K562 (cell line): Measurements from ENCODE around the gene CLDN10. TPM values are rescaled to one million over a fixed set of nuclear protein-coding genes. Genes with fewer than 3 reads are reported as not detected.

Source experiments
- ATAC-seq: fragments of 200-7000 bp; cut with Tn5 transposase; 3 replicates; pipeline ENCODE4 v1.9.1; 2020; ENCODE audit warnings: moderate library complexity
- BruUV-seq: library from RNA; stranded (reverse); fragments of 400-500 nt; replicated peaks from 2 replicates; lab custom pipeline; 2021; lab: Mats Ljungman, UMichigan
- CTCF ChIA-PET: fragments of 300-600 bp; formaldehyde crosslinking; extraction: SDS; loops from one replicate; lab custom pipeline; 2021; ENCODE audit warnings: low intra/inter-chr PET ratio; lab: Yijun Ruan, JAX
- POLR2A ChIA-PET: fragments of 300-600, 350-650 bp; sonication (Branson Sonifier 250); formaldehyde crosslinking; extraction: SDS; loops from one replicate; lab custom pipeline; 2021; ENCODE audit warnings: antibody characterized with exemption, inconsistent platforms; lab: Yijun Ruan, JAX
- DNase-seq, 4 experiments: peaks; one replicate each; pipeline versions ENCODE4 v3.0.0 to v3.0.0-alpha.2; 2011 to 2018; ENCODE audit warnings: low spot score in 3 of 4, mixed read lengths in 3 of 4; ENCODE audit errors: extremely low read depth in 1 of 4
- FAIRE-seq: peaks from 2 replicates; lab custom pipeline; 2011; peaks lifted over from hg19 to GRCh38; lab: Jason Lieb, UNC
- H2AFZ ChIP-seq: 2 replicates; pipeline ENCODE4 v1.6.0; 2011; ENCODE audit warnings: low read depth, low read length, control low read depth, inconsistent platforms
- H3K27ac ChIP-seq: fragments of 200-600 bp; 3 replicates; pipeline ENCODE4 v1.8.0; 2011; ENCODE audit warnings: low read depth, mild to moderate bottlenecking, control low read depth, inconsistent platforms, low read length, moderate library complexity, mixed read lengths; ENCODE audit errors: extremely low read depth
- H3K27me3 ChIP-seq, 2 experiments: fragments of 300-600 bp in 1 of 2; 2 replicates in 1 of 2; 3 replicates in 1 of 2; pipeline versions ENCODE4 v1.6.0 to v1.8.0; 2011; ENCODE audit warnings: inconsistent platforms in 2 of 2, low read length in 2 of 2, mild to moderate bottlenecking in 1 of 2, mixed read lengths in 1 of 2, moderate library complexity in 1 of 2; ENCODE audit not compliant: control insufficient read depth in 2 of 2, insufficient read depth in 2 of 2
- H3K36me3 ChIP-seq: fragments of 300-600 bp; 3 replicates; pipeline ENCODE4 v1.8.0; 2011; ENCODE audit warnings: mild to moderate bottlenecking, low read length, inconsistent platforms; ENCODE audit not compliant: control insufficient read depth, insufficient read depth
- H3K4me1 ChIP-seq, 2 experiments: fragments of 200-600 bp in 1 of 2; replicated peaks in 1 of 2; 2 replicates in 1 of 2; 3 replicates in 1 of 2; pipeline versions ENCODE4 v1.5.1 to v1.8.0; 2011; ENCODE audit warnings: inconsistent platforms in 2 of 2, low read length in 2 of 2, mild to moderate bottlenecking in 1 of 2, mixed read lengths in 1 of 2, moderate library complexity in 1 of 2; ENCODE audit not compliant: control insufficient read depth in 2 of 2, insufficient read depth in 2 of 2
- H3K4me2 ChIP-seq: 2 replicates; pipeline ENCODE4 v1.6.1; 2011; ENCODE audit warnings: low read length, control low read depth, inconsistent platforms, mixed read lengths; ENCODE audit not compliant: insufficient read depth
- H3K4me3 ChIP-seq: fragments of 200-600 bp; sonication (generic), shearing (Covaris generic); 2 replicates; pipeline ENCODE4 v1.5.1; 2016; ENCODE audit warnings: control low read depth, inconsistent platforms
- H3K79me2 ChIP-seq: fragments of 200-600 bp; 3 replicates; pipeline ENCODE4 v1.8.0; 2011; ENCODE audit warnings: low read length, inconsistent platforms; ENCODE audit not compliant: control insufficient read depth, insufficient read depth
- H3K9ac ChIP-seq, 2 experiments: 2 replicates each; pipeline versions ENCODE4 v1.6.0 to v1.6.1; 2011; ENCODE audit warnings: low read depth in 2 of 2, low read length in 2 of 2, control low read depth in 1 of 2, inconsistent platforms in 1 of 2, mild to moderate bottlenecking in 1 of 2, mixed read lengths in 1 of 2; ENCODE audit not compliant: insufficient read depth in 1 of 2
- H3K9me1 ChIP-seq: one replicate; pipeline ENCODE4 v1.6.0; 2011; ENCODE audit warnings: inconsistent platforms, mild to moderate bottlenecking, low read length, moderate library complexity; ENCODE audit not compliant: control insufficient read depth, insufficient read depth
- H3K9me3 ChIP-seq: replicated peaks from 2 replicates; pipeline ENCODE4 v1.5.1; 2011; ENCODE audit warnings: low read depth, low read length, inconsistent platforms; ENCODE audit not compliant: control insufficient read depth, insufficient read depth
- H4K20me1 ChIP-seq: replicated peaks from 2 replicates; pipeline ENCODE4 v1.6.1; 2011; ENCODE audit warnings: low read length, inconsistent platforms, mixed read lengths; ENCODE audit not compliant: control insufficient read depth, insufficient read depth
- E2F1 ChIP-seq: sonication (generic); formaldehyde crosslinking; IDR thresholded peaks from 2 replicates; pipeline ENCODE4 v1.8.1; 2023; ENCODE audit warnings: mild to moderate bottlenecking, missing genetic modification reagents, moderate library complexity
- EP400 ChIP-seq: fragments of 450-650 bp; IDR thresholded peaks from 2 replicates; pipeline ENCODE4 v1.6.1; 2017; ENCODE audit warnings: antibody characterized with exemption, mild to moderate bottlenecking, moderate library complexity
- SREBF1 ChIP-seq: fragments of 150-350 bp; IDR thresholded peaks from 2 replicates; pipeline ENCODE4 v1.6.1; 2014; ENCODE audit warnings: antibody characterized with exemption, low read depth, low read length, borderline replicate concordance
- TFE3 ChIP-seq: fragments of 450-650 bp; formaldehyde crosslinking; IDR thresholded peaks from 2 replicates; pipeline ENCODE4 v1.4.0; 2020; ENCODE audit warnings: mild to moderate bottlenecking, mixed read lengths
- TSC22D4 ChIP-seq: fragments of 450-650 bp; IDR thresholded peaks from 2 replicates; pipeline ENCODE4 v1.6.1; 2016; ENCODE audit warnings: missing genetic modification characterization, missing biosample characterization, control low read depth
- USF2 ChIP-seq: sonication (generic); formaldehyde crosslinking; IDR thresholded peaks from 2 replicates; pipeline ENCODE4 v1.5.0; 2020; ENCODE audit warnings: missing genetic modification reagents
- ZBTB43 ChIP-seq: sonication (generic); formaldehyde crosslinking; IDR thresholded peaks from 2 replicates; pipeline ENCODE4 v1.8.0; 2023; ENCODE audit warnings: mild to moderate bottlenecking, missing genetic modification reagents
- ZNF512 ChIP-seq: IDR thresholded peaks from 2 replicates; pipeline ENCODE4 v1.6.1; 2016; ENCODE audit warnings: missing genetic modification characterization, missing compliant biosample characterization
- WGBS: fragments of 100-300 bp; shearing (Covaris generic); methylation state at CpG from one replicate; pipeline ENCODE4 v1.1.6; 2016; ENCODE audit warnings: low coverage, mixed read lengths; ENCODE audit not compliant: insufficient coverage; ENCODE audit errors: missing lambda C conversion rate; 5-methylcytosine and 5-hydroxymethylcytosine counted together
- in situ Hi-C: fragments of 300-500 bp; cut with MboI; formaldehyde crosslinking; loops from 4 replicates; pipeline ENCODE4 v1.15.0; 2018; ENCODE audit warnings: inconsistent platforms, mixed read lengths
- intact Hi-C: fragments of 100-400 bp; cut with micrococcal nuclease; formaldehyde crosslinking; loops from 2 replicates; pipeline ENCODE4 v1.14.2; 2022
- polyA plus RNA-seq, 8 experiments: library from polyadenylated mRNA; depleted of rRNA in 4 of 8; stranded (reverse) in 5 of 8; unstranded in 3 of 8; fragments of >200 nt; fragmentation: Nextera tagmentation in 2 of 8; fragmentation: Illumina TruSeq in 1 of 8; extraction: Ambion mirVana in 2 of 8; extraction: Trizol in 1 of 8; gene quantifications; 2 replicates each; pipeline versions ENCODE4 v1.2.1 to v1.2.3, GENCODE V29; 2011 to 2014; ENCODE audit warnings: inconsistent platforms in 1 of 8, missing spikeins in 1 of 8
- total RNA-seq, 7 experiments: library from RNA; depleted of rRNA in 6 of 7; stranded (reverse); fragments of >200 nt in 6 of 7; fragmentation: Illumina TruSeq in 2 of 7; extraction: Trizol in 2 of 7; gene quantifications; 2 replicates each; pipeline versions ENCODE4 v1.2.1 to v1.2.3, GENCODE V29; 2011 to 2021; ENCODE audit warnings: low replicate concordance in 1 of 7

CLDN10 gene
- total and polyA plus RNA-seq, 9 of the 15 experiments (the other 6 are each of a cell fraction or from before 2014, with no cell fraction given), result not detected

- no peak for TF ChIP-seq ZNF512 (tag)
- TF ChIP-seq, all 486 proteins: peak for 0
Observed at GRCh38 chr13:95588721-95589120, 36.2 kb downstream of the CLDN10 start (continued).

GRCh38 chr13:95593462-95593861 lies 40.9 kb downstream of the CLDN10 start:
- ATAC-seq (no peak), FAIRE-seq (no peak), DNase-seq (no peak)
- intact Hi-C loops, result no loop called here
- H3K27ac ChIP-seq, result no peak overlapping the region
- no peaks in the 10 kb centered on the region for H3K27me3 ChIP-seq
- TF ChIP-seq ZBTB43 (CRISPR knock-in tag) (no peak), E2F1 (CRISPR knock-in tag) (no peak), SREBF1 (no peak), USF2 (CRISPR knock-in tag) (no peak), TFE3 (no peak), TSC22D4 (tag) (no peak), EP400 (no peak)
- H3K9me1 ChIP-seq, result no peaks in the 10 kb centered on the region
- no peak overlapping the region for H3K4me2 ChIP-seq
- no peaks in the 10 kb centered on the region for H4K20me1 ChIP-seq
- no peaks in the 10 kb centered on the region for H3K9me3 ChIP-seq
- 0% methylated on average over 1 of the region's 1 CpG for WGBS
- BruUV-seq, result no TSS peak
- no peak overlapping the region for H3K4me3 ChIP-seq
- no peak overlapping the region for H3K9ac ChIP-seq
- in situ Hi-C loops, result no loop called here
- POLR2A ChIA-PET, result no interaction called here
- H3K36me3 ChIP-seq, result no peaks in the 10 kb centered on the region
- no peaks in the 10 kb centered on the region for H3K4me1 ChIP-seq
- H3K79me2 ChIP-seq, result no peaks in the 10 kb centered on the region
- no peak overlapping the region for H2AFZ ChIP-seq
- CTCF ChIA-PET, result no interaction called here
